Measurements from ENCODE around the gene NTPCR. TPM values are rescaled to one million over a fixed set of nuclear protein-coding genes. Genes with fewer than 3 reads are reported as not detected.
A peak's percentile ranks its signal among the peaks of the same experiment; 100 is the strongest.

The NTPCR gene
- total RNA-seq, 3 donors from 2014 or later, result 27.2 to 40.1 (median 28.8) TPM

DNA sequence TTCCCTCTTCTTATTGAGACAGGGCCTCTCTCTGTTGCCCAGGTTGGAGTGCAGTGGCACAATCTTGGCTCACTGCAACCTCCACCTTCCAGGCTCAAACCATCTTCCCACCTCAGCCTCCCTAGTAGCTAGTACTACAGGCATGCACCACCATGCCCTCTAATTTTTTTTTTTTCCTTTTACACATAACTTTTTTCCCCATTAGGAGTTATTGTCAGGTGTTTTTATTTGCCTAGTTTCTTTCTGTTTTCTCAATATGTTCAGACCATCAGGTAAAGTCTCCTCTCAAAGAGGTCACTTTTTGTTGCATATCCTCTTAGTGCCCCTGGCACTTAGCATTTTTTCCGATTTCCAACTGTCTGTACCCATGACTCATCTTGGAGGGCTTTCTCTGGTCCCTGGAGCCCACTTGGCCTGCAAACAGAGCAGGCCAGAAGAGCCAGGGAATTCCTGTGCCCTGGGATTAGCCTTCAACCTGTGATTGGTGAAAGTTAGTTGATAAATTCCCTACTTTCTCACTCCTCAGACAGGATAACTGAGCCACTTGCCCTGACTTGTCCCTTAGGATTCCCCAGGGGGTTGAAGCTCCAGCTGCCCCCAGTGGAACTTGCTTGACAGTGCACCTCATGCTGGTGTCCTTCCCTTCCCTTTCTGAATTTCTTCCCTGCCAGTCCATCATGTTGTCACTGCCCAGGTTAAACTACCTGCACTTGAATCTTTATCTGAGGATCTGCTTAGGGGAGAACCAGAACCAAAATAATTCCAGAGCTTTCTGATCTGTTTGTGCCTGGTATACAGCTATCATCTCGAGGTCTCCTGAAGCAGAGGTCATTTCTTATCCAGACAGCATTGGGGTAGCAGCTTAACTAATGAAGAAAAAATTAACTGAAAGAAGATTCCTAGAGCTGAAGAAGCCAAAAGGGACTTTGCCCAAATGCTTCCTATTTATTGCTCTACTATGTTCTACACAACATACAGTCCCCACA lies 2.4 kb downstream of the NTPCR start:
- no peaks in the 10 kb centered on the region for H3K36me3 ChIP-seq
- no peak overlapping the region for H3K4me3 ChIP-seq
- intact Hi-C loops (cut with DNase I; ENCODE audit: low total_unique reads), result no loop called here
- TF ChIP-seq, protein P1, sequence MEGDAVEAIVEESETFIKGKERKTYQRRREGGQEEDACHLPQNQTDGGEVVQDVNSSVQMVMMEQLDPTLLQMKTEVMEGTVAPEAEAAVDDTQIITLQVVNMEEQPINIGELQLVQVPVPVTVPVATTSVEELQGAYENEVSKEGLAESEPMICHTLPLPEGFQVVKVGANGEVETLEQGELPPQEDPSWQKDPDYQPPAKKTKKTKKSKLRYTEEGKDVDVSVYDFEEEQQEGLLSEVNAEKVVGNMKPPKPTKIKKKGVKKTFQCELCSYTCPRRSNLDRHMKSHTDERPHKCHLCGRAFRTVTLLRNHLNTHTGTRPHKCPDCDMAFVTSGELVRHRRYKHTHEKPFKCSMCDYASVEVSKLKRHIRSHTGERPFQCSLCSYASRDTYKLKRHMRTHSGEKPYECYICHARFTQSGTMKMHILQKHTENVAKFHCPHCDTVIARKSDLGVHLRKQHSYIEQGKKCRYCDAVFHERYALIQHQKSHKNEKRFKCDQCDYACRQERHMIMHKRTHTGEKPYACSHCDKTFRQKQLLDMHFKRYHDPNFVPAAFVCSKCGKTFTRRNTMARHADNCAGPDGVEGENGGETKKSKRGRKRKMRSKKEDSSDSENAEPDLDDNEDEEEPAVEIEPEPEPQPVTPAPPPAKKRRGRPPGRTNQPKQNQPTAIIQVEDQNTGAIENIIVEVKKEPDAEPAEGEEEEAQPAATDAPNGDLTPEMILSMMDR (IDR thresholded peaks at IDR 0.05), result peak; percentile 24 to 60 (median 54)
- TF ChIP-seq POLR2A (IDR thresholded peaks at IDR 0.05), result no peak
- peak in 1 of 2 donors; percentile 35 for DNase-seq (ENCODE audit: low spot score in 2 of 2)
- H3K27ac ChIP-seq, result no peak overlapping the region
- no peaks in the 10 kb centered on the region for H3K27me3 ChIP-seq
- H3K4me1 ChIP-seq, result peaks cover 0 to 4% of the 10 kb centered on the region in 2 donors
- H3K9me3 ChIP-seq, result no peaks in the 10 kb centered on the region

DNA sequence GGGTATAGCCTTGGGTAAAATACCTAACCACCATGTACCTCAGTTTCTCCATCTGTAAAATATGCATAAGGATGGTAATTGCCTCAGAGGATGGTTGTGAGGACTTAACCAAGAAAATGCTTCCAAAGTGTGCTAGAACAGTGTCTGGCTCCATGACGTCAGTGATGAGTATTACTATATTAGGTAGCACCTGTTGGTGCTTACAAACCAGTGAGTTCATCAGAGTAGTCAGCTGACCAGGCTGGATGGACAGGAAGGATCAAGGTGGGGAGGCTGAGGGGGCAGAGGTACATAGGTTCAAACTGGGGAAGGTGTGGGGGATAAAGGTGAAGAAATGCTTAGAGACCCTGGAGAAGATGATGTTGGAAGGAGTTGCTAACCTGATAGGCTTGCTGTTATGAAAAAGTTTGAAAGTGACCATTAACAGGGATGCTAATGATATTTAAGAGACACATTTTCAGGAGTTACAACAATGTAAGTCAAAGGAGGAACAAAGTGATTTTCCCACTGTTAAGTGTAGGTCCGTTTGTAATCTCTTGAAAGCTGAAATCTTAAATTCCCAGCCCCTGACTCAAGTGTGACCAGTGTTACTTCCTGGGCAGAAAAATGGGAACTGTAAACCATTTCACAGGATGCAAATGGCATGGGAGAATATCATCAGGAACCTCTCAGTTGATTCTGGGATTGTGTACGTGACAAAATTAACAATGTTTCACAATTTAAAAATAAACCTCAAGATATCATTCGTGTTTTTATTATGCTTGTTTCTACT lies 4.4 kb downstream of the NTPCR start:
- Histone ChIP-seq H3K4me3 (no peak overlapping the region), H3K9me3 (peaks cover 5 to 6% of the 10 kb centered on the region in 2 donors), H3K4me1 (peaks cover 0 to 4% of the 10 kb centered on the region in 2 donors), H3K36me3 (no peaks in the 10 kb centered on the region), H3K27ac (no peak overlapping the region), H3K27me3 (no peaks in the 10 kb centered on the region)
- intact Hi-C loops (cut with DNase I; ENCODE audit: low total_unique reads), result no loop called here
- TF ChIP-seq, protein P1 (IDR thresholded peaks at IDR 0.05), result no peak
- TF ChIP-seq POLR2A (IDR thresholded peaks at IDR 0.05) (no peak), POLR2AphosphoS5 (IDR thresholded peaks at IDR 0.05) (no peak)
- no peak for DNase-seq (ENCODE audit: low spot score in 2 of 2)

DNA sequence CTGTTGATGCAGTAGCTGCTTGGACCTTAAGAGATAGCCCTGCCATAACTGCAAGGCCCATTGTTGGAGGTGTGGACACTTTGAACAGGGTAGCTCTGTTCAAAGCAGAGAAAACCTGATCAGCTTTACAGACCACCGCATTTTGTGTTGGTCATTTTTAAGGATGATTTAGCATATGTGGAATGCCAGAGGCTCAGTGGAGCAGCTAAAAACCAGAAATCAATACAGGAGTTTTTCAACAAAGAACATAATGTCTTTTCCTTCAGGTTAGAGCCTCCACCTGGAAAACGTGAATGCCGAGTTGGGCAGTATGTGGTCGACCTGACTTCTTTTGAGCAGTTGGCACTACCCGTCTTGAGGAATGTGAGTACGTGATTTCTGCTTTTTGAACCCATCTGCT lies 5.7 kb downstream of the NTPCR start:
- no peaks in the 10 kb centered on the region for H3K27me3 ChIP-seq
- no peaks in the 10 kb centered on the region for H3K36me3 ChIP-seq
- H3K4me1 ChIP-seq, result peaks cover 0 to 4% of the 10 kb centered on the region in 2 donors
- peaks cover 5 to 6% of the 10 kb centered on the region in 2 donors for H3K9me3 ChIP-seq
- H3K4me3 ChIP-seq, result no peak overlapping the region
- no peak for DNase-seq (ENCODE audit: low spot score in 2 of 2)
- intact Hi-C loops (cut with DNase I; ENCODE audit: low total_unique reads), result no loop called here
- no peak overlapping the region for H3K27ac ChIP-seq
- no peak for TF ChIP-seq POLR2A (IDR thresholded peaks at IDR 0.05)
- no peak for TF ChIP-seq POLR2AphosphoS5 (IDR thresholded peaks at IDR 0.05)
- TF ChIP-seq, protein P1 (IDR thresholded peaks at IDR 0.05), result no peak

DNA sequence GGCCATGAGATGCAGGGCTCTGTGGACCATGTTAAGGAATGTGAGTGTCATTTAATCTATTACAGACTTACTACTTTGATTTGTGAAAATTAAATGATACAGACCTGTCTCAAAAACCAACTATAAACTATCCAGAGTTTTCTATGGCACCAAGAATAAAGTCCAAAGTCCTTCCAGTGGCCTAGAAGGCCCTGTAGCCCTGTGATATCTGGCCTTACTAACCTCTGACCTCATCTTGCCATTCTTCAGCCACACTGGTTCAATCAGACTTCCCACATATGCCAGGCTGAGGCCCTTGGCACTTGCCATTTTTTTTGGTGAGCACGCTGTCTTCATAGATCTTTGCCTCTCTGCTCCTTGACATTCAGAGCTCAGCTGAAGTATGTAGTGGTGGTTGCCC lies 7.7 kb downstream of the NTPCR start:
- Histone ChIP-seq H3K36me3 (no peaks in the 10 kb centered on the region), H3K4me3 (no peak overlapping the region), H3K27me3 (no peaks in the 10 kb centered on the region), H3K9me3 (peaks cover 5 to 6% of the 10 kb centered on the region in 2 donors), H3K4me1 (no peaks in the 10 kb centered on the region), H3K27ac (no peak overlapping the region)
- intact Hi-C loops (cut with DNase I; ENCODE audit: low total_unique reads), result no loop called here
- DNase-seq (ENCODE audit: low spot score in 2 of 2), result no peak
- TF ChIP-seq POLR2A (IDR thresholded peaks at IDR 0.05) (no peak), POLR2AphosphoS5 (IDR thresholded peaks at IDR 0.05) (no peak)
- TF ChIP-seq, protein P1 (IDR thresholded peaks at IDR 0.05), result no peak
